Thoracic aorta (tissue), 2 donors: ENCODE results near the gene MARCHF5. TPM values are rescaled to one million over a fixed set of nuclear protein-coding genes. Genes with fewer than 3 reads are reported as not detected.
"Not testable (repeated sequence)": the region's sequence is repeated elsewhere in the genome, so short reads cannot be mapped to it uniquely, and the experiment has no call there.

Source experiments
- ATAC-seq: fragments of 150-250 bp; one replicate; pipeline ENCODE4 v1.8.0; 2017; ENCODE audit warnings: low read depth; ENCODE audit not compliant: insufficient number of reproducible peaks, low FRiP score
- DNase-seq: peaks from one replicate; pipeline ENCODE4 v3.0.0-alpha.2; 2020; ENCODE audit warnings: low spot score
- H3K27ac ChIP-seq, 2 donors: fragments of 200-600 bp; sonication (generic); 1 replicate in 1 of 2; 2 replicates in 1 of 2; pipeline ENCODE4 v1.5.1; 2016; ENCODE audit warnings: mild to moderate bottlenecking in 2 of 2, moderate library complexity in 2 of 2
- H3K27me3 ChIP-seq: fragments of 200-600 bp; sonication (generic); replicated peaks from 2 replicates; pipeline ENCODE4 v1.6.0; 2016; ENCODE audit warnings: mild to moderate bottlenecking; ENCODE audit not compliant: insufficient read depth
- H3K36me3 ChIP-seq: fragments of 200-600 bp; sonication (generic); one replicate; pipeline ENCODE4 v1.5.1; 2016
- H3K4me1 ChIP-seq, 2 donors: fragments of 200-600 bp; sonication (generic); 1 replicate in 1 of 2; 2 replicates in 1 of 2; pipeline versions ENCODE4 v1.5.1 to v1.6.0; 2016; ENCODE audit warnings: low read depth in 2 of 2, mild to moderate bottlenecking in 1 of 2; ENCODE audit not compliant: control insufficient read depth in 1 of 2
- H3K4me3 ChIP-seq: fragments of 200-600 bp; sonication (generic); 2 replicates; pipeline ENCODE4 v1.5.1; 2016; ENCODE audit warnings: mild to moderate bottlenecking
- H3K9me3 ChIP-seq: fragments of 200-600 bp; sonication (generic); 2 replicates; pipeline ENCODE4 v1.5.1; 2016
- CTCF ChIP-seq: fragments of 200-600 bp; sonication (generic); IDR thresholded peaks from one replicate; pipeline ENCODE4 v1.5.1; 2019; ENCODE audit warnings: antibody characterized with exemption
- total RNA-seq, 2 donors: library from RNA; depleted of rRNA; stranded (reverse); fragments of >200 nt; gene quantifications; one replicate each; pipeline versions ENCODE4 v1.1.0 to v1.2.3, GENCODE V29; 2016

MARCHF5 gene
- total RNA-seq, 2 donors from 2014 or later: 19.6 to 29.1 TPM

GRCh38 chr10:92323079-92323478, 32.1 kb downstream of the MARCHF5 start:
- ATAC-seq: no peak
- H3K9me3 ChIP-seq: no peaks in the 10 kb centered on the region
- no peaks in the 10 kb centered on the region for H3K4me1 ChIP-seq
- H3K4me3 ChIP-seq: no peak overlapping the region
- no peak overlapping the region for H3K27ac ChIP-seq
- no peak for DNase-seq
- no peaks in the 10 kb centered on the region for H3K27me3 ChIP-seq
- H3K36me3 ChIP-seq: no peaks in the 10 kb centered on the region
- TF ChIP-seq CTCF: no peak

- no peak for TF ChIP-seq CTCF
- Histone ChIP-seq H3K36me3 (no peaks in the 10 kb centered on the region), H3K4me1 (no peaks in the 10 kb centered on the region), H3K27me3 (no peaks in the 10 kb centered on the region), H3K9me3 (no peaks in the 10 kb centered on the region), H3K27ac (no peak overlapping the region), H3K4me3 (no peak overlapping the region)
- ATAC-seq (no peak), DNase-seq (no peak)
Observed at GRCh38 chr10:92327445-92328433, 36.8 kb downstream of the MARCHF5 start.

- no peak for ATAC-seq
- Histone ChIP-seq H3K4me1 (no peaks in the 10 kb centered on the region), H3K27me3 (no peaks in the 10 kb centered on the region), H3K36me3 (no peaks in the 10 kb centered on the region), H3K9me3 (no peaks in the 10 kb centered on the region), H3K27ac (no peak overlapping the region), H3K4me3 (no peak overlapping the region)
- no peak for DNase-seq
- no peak for TF ChIP-seq CTCF
Observed at GRCh38 chr10:92328993-92329392, 38.0 kb downstream of the MARCHF5 start.

DNA sequence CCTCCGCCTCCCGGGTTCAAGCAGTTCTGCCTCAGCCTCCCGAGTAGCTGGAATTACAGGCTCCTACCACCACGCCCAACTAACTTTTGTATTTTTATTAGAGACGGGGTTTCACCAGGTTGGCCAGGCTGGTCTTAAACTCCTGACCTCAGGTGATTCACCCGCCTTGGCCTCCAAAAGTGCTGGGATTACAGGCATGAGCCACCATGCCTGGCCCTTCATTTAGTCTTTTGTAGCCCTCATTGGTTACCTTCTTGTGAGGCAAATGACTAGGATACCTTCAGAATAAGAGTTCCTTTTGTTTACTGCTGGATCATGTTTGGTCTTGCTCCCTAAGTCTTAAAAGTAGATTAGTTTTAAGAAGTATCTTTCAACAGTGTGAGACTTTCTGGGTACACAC, 39.0 kb downstream of the MARCHF5 start:
- H3K9me3 ChIP-seq, H3K4me1 ChIP-seq, ATAC-seq, H3K36me3 ChIP-seq, H3K27me3 ChIP-seq, H3K27ac ChIP-seq, H3K4me3 ChIP-seq, DNase-seq: not testable (repeated sequence)

DNA sequence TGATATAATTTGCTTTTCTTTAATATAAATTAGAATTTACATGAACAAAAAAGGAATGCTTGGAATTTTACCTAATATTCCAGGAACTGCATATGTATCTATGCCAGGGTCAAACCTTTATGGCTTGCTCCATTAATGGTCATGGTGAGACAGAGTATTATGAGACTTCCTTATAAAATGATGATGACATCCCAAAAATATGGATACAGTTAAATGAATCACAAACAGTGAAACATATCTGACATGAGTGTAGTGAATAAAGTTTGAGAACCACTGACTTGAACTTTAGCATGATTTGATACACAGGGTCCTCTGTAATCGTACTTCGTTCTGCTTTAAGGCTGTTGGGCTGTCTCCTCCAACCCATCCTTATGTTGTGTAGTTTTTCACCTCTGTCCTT, 51.8 kb downstream of the MARCHF5 start:
- no peak overlapping the region for H3K27ac ChIP-seq
- no peaks in the 10 kb centered on the region for H3K9me3 ChIP-seq
- H3K4me3 ChIP-seq: no peak overlapping the region
- ATAC-seq (no peak), DNase-seq (no peak)
- TF ChIP-seq CTCF: no peak
- no peaks in the 10 kb centered on the region for H3K4me1 ChIP-seq
- no peaks in the 10 kb centered on the region for H3K27me3 ChIP-seq
- peaks cover 5% of the 10 kb centered on the region for H3K36me3 ChIP-seq

DNA sequence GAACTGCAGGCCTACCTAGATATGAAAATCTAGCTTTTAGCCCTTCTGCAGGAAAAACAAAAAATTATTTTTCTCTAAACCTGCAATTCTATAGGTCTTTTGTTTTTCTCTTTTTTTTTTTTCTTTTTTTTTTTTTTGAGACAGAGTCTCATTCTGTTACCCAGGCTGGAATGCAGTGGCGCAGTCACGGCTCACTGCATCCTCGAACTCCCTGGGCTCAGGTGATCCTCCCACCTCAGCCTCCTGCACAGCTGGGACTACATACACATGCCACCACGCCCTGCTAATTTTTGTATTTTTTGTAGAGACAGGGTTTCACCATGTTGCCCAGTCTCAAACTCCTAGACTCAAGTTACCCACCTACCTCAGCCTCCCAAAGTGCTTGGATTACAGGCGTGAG, 54.6 kb downstream of the MARCHF5 start:
- H3K9me3 ChIP-seq, H3K27ac ChIP-seq, H3K36me3 ChIP-seq, ATAC-seq, H3K4me1 ChIP-seq, H3K27me3 ChIP-seq, DNase-seq, H3K4me3 ChIP-seq: not testable (repeated sequence)

DNA sequence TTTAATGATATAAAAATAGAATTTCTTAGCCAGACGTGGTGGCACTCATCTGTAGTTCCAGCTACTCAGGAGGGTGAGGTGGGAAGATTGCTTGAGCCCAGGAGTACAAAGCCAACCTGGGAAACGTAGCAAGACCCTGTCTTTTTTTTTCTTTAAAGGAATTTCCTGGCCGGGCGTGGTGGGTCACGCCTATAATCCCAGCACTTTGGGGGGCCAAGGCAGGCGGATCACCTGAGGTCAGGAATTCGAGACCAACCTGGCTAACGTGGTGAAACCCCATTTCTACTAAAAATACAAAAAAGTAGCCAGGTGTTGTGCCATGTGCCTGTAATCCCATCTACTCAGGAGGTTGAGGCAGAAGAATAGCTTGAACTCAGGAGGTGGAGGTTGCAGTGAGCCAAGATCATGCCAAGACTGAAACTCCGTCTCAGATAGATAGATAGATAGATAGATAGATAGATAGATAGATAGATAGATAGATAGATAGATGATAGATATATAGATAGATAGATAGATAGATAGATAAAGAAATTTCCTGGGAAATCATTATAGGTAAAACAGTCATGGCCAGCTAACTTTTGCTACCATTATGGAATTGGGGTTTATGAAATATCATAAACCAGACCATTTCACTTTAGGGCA, 56.2 kb downstream of the MARCHF5 start:
- H3K36me3 ChIP-seq, H3K4me1 ChIP-seq, ATAC-seq, H3K27ac ChIP-seq, DNase-seq, H3K27me3 ChIP-seq, H3K4me3 ChIP-seq, H3K9me3 ChIP-seq: not testable (repeated sequence)
